Spleen (tissue), 7 donors: ENCODE data around the gene UBASH3A.

Source experiments
- CTCF ChIP-seq, 11 experiments: fragments of 200-600 bp in 7 of 11; fragments of 450-650 bp in 4 of 11; sonication (generic) in 4 of 11; IDR thresholded peaks in 8 of 11; conservative IDR thresholded peaks in 3 of 11; 1 replicate in 7 of 11; 2 replicates in 4 of 11; pipeline versions ENCODE4 v1.4.0 to v1.8.0; 2016 to 2021; ENCODE audit warnings: antibody characterized with exemption in 11 of 11, inconsistent platforms in 4 of 11, mild to moderate bottlenecking in 1 of 11
- POLR2A ChIP-seq, 3 donors: fragments of 450-650 bp; IDR thresholded peaks; one replicate each; pipeline ENCODE4 v1.5.1; 2017; ENCODE audit warnings: antibody characterized with exemption in 3 of 3, mild to moderate bottlenecking in 1 of 3
- donor health status: DM: no; HTN: no; CAD: no; lungs with moderate emphysema.
- donor health status: DM: no; HTN: no; CAD: no.
- donor health status: DM: no; HTN: no; CAD: no.

GRCh38 chr21:42376338-42376982, 27.2 kb upstream of the UBASH3A start:
- TF ChIP-seq CTCF (IDR thresholded peaks at IDR 0.05 in 8 of 11, conservative IDR thresholded peaks at IDR 0.05 in 3 of 11): peak in 1 of 11 experiments; percentile 45
- no peak for TF ChIP-seq POLR2A (IDR thresholded peaks at IDR 0.05)
